Lung (tissue), 16 donors: Measurements from ENCODE around the gene THY1. TPM values are rescaled to one million over a fixed set of nuclear protein-coding genes. Genes with fewer than 3 reads are reported as not detected.

Experiments used
- ATAC-seq: fragments of 200-7000 bp; cut with Tn5 transposase; one replicate; pipeline ENCODE4 v1.9.1; 2020; ENCODE audit warnings: moderate number of reproducible peaks; ENCODE audit not compliant: insufficient read depth, low FRiP score
- DNase-seq, 3 donors: peaks; one replicate each; pipeline ENCODE4 v3.0.0-alpha.2; 2013 to 2017
- H3K27ac ChIP-seq, 2 donors: one replicate each; pipeline ENCODE4 v1.5.1; 2013; ENCODE audit warnings: mild to moderate bottlenecking in 2 of 2, moderate library complexity in 2 of 2, control low read depth in 1 of 2, inconsistent platforms in 1 of 2, low read depth in 1 of 2, low read length in 1 of 2
- H3K27me3 ChIP-seq, 3 donors: one replicate each; pipeline ENCODE4 v1.5.1; 2013; ENCODE audit warnings: low read length in 2 of 3; ENCODE audit not compliant: control insufficient read depth in 3 of 3, insufficient read depth in 3 of 3
- H3K36me3 ChIP-seq, 4 donors: one replicate each; pipeline ENCODE4 v1.5.1; 2013; ENCODE audit warnings: low read length in 4 of 4, mild to moderate bottlenecking in 1 of 4, moderate library complexity in 1 of 4; ENCODE audit not compliant: control insufficient read depth in 4 of 4, insufficient read depth in 4 of 4
- H3K4me1 ChIP-seq, 5 donors: one replicate each; pipeline ENCODE4 v1.5.1; 2013; ENCODE audit warnings: low read length in 5 of 5, mild to moderate bottlenecking in 2 of 5, moderate library complexity in 1 of 5; ENCODE audit not compliant: control insufficient read depth in 5 of 5, insufficient read depth in 5 of 5
- H3K4me3 ChIP-seq: one replicate; pipeline ENCODE4 v1.5.1; 2013; ENCODE audit warnings: mild to moderate bottlenecking, control low read depth, moderate library complexity
- H3K9ac ChIP-seq, 2 donors: one replicate each; pipeline ENCODE4 v1.5.1; 2013; ENCODE audit warnings: low read length in 2 of 2, control low read depth in 1 of 2; ENCODE audit not compliant: insufficient read depth in 1 of 2
- H3K9me3 ChIP-seq, 4 donors: one replicate each; pipeline ENCODE4 v1.5.1; 2013; ENCODE audit warnings: low read length in 3 of 4, mild to moderate bottlenecking in 1 of 4, moderate library complexity in 1 of 4; ENCODE audit not compliant: control insufficient read depth in 4 of 4, insufficient read depth in 3 of 4
- CTCF ChIP-seq: IDR thresholded peaks from 2 replicates; pipeline ENCODE4 v1.5.1; 2012; ENCODE audit warnings: mild to moderate bottlenecking; ENCODE audit errors: control extremely low read depth, extremely low read depth
- WGBS, 2 donors: extraction: QIAGEN DNeasy Blood & Tissue Kit; methylation state at CpG; one replicate each; pipeline ENCODE4 v1.1.7; 2013; 5-methylcytosine and 5-hydroxymethylcytosine counted together
- long read RNA-seq, 5 donors: transcript quantifications; one replicate each; lab custom pipeline, GENCODE V29; 2026
- polyA plus RNA-seq, 2 donors: library from polyadenylated mRNA; stranded (reverse); fragments of 200-250 nt; gene quantifications; one replicate each; pipeline ENCODE4 v1.2.1, GENCODE V29; 2013
- total RNA-seq, 2 donors: library from RNA; depleted of rRNA in 1 of 2; stranded (reverse); fragments of >200 nt in 1 of 2; gene quantifications; one replicate each; pipeline ENCODE4 v1.2.1, GENCODE V29; 2014 to 2021
- donor health status: control.
- donor health status: control.
- donor health status: Bipolar disorder and iron deficiency.
- donor health status: healthy.
- donor health status: DM: yes; HTN: yes; CAD: no.

The THY1 gene
- total RNA-seq (10 to 100 TPM in 1 of 2 donors, 1 to 10 TPM in 1; 9.8 to 16.8 TPM), polyA plus RNA-seq (10 to 100 TPM in 1 of 2 donors, 1 to 10 TPM in 1; 5.1 to 44.2 TPM)
- long read RNA-seq, donor 1, transcript THY1-210 (1 exons, 2,427 nt) = minor isoform, 5 of 27 reads
- long read RNA-seq, donor 1, transcript THY1-201 (4 exons, 3,556 nt) = major isoform, 22 of 27 reads
- long read RNA-seq, donor 1, partial matches to known transcripts = 0 of 27 reads
- long read RNA-seq, donor 1, other reads (novel, unspliced or antisense) = 0 of 27 reads
- long read RNA-seq, donor 2, partial matches to known transcripts = 0 of 3 reads
- long read RNA-seq, donor 2, other reads (novel, unspliced or antisense) = 0 of 3 reads
- long read RNA-seq, donor 3, partial matches to known transcripts = 0 of 7 reads
- long read RNA-seq, donor 3, other reads (novel, unspliced or antisense) = 0 of 7 reads
- long read RNA-seq, donor 4, transcript THY1-210 (1 exons, 2,427 nt) = minor isoform, 5 of 14 reads
- long read RNA-seq, donor 4, transcript THY1-201 (4 exons, 3,556 nt) = major isoform, 9 of 14 reads
- long read RNA-seq, donor 4, partial matches to known transcripts = 0 of 14 reads
- long read RNA-seq, donor 4, other reads (novel, unspliced or antisense) = 0 of 14 reads
- long read RNA-seq, donor 5, transcript THY1-201 (4 exons, 3,556 nt) = major isoform, 18 of 28 reads
- long read RNA-seq, donor 5, partial matches to known transcripts = 7 of 28 reads
- long read RNA-seq, donor 5, other reads (novel, unspliced or antisense) = 0 of 28 reads

DNA sequence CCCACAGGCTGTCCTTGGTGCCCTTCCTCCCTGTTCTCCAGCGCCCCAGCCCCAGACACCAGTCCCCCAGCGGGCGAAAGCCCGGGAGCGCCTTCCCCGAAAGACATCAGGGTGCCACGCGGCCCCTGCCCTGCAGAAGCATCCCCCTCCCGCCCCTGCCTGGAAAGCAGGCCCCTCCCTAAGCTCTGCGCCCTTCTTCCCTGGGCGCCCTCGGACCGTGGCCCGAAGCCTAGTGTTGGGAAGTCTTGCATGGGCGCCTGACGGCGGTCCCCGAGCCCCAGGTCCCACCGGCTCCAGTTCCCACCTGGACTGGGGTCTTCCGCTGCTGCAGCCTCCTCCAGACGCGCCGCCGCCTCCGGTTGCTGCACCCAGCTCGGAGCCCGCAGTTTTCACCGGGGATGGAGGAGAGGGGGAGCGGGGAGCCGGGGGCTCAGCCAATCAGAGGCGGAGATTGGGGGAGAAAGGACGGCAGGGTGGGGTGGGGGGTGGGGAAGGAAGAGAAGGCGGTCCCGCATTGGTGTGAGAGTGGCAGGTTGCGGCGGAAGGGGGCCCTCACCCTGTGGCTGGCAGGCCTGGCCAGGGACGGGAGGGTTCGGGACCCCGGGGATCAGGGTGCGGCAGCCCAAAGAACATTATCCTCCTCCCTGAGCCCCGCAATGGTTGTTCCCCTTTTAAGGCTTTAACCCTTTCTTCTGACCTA is at the start of gene THY1:
Gene THY1, minus strand, starts transcription at position 364 of the 700 bp plus-strand sequence. CDS start 2,267 bp downstream, outside the sequence.
- no peaks in the 10 kb centered on the region for H3K36me3 ChIP-seq
- no peak for TF ChIP-seq CTCF
- no peak within 1 kb of the TSS for H3K27ac ChIP-seq
- 1 to 2% methylated on average over 39 to 41 of the region's 41 CpGs for WGBS, 2 donors
- DNase-seq (peak; percentile 28 to 48 (median 39)), ATAC-seq (no peak)
- H3K9ac ChIP-seq = no peak within 1 kb of the TSS
- H3K4me3 ChIP-seq = peak within 1 kb of the TSS; percentile 3
- peaks cover 0 to 14% (median 4%) of the 10 kb centered on the region in 5 donors for H3K4me1 ChIP-seq
- H3K9me3 ChIP-seq = no peaks in the 10 kb centered on the region
- peaks cover 3 to 24% (median 19%) of the 10 kb centered on the region in 3 donors for H3K27me3 ChIP-seq

DNA sequence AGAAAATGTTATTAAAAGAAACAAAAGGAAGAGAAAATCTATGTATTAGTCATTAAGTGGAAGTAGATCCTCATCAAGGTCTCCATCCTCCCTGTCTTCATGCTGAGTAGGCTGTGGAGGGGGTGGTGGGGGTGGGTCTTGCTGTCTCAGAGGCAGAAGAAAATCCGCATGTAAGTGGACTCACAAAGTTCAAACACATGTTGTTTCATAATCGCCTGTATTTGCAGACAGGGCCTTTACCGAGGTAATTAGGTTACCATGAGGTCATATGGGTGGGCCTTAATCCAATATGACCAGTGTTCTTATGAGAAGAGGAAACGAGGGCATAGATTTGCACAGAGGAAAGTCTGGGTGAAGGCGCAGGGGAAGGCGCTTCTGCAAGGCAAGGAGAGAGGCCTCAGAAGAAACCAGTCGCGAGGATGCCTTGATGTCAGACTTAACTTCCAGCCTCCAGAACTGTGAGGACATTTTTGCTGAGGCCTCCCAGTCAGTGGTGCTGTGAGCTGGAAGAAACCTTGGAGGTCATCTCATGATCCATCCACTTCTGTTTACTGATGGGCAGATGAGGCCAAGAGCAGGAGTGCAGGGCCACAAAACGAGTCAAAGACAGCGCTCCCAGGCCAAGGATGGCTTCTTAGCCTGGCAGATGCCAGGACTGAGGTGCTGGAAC is 49.3 kb upstream of the THY1 start:
- no peak overlapping the region for H3K9ac ChIP-seq
- H3K27me3 ChIP-seq = peaks cover 0 to 9% (median 0%) of the 10 kb centered on the region in 3 donors
- 77 to 91% methylated on average over 10 of the region's 10 CpGs for WGBS, 2 donors
- H3K4me3 ChIP-seq = no peak overlapping the region
- no peaks in the 10 kb centered on the region for H3K4me1 ChIP-seq
- H3K27ac ChIP-seq = no peak overlapping the region
- DNase-seq (no peak), ATAC-seq (no peak)
- no peaks in the 10 kb centered on the region for H3K36me3 ChIP-seq
- TF ChIP-seq CTCF = no peak
- H3K9me3 ChIP-seq = peaks cover 0 to 6% (median 2%) of the 10 kb centered on the region in 4 donors

DNA sequence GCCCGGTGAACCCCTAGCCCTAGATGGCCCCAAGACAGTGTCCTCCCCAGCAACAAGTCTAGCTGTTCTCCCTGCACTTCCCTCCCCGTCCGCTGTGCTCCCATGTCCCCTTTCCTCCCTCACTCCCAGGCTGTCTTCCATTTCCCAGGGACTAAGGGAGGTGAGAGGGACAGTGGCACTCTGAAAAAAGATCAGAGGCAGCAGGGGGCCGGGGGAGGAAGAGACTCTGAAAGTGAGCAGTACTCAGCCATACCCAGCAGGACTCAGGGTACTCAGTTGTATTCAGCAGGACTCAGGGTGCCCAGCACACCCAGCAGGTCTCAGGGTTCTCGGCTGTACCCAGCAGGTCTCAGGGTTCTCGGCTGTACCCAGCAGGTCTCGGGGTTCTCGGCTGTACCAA is 48.4 kb upstream of the THY1 start:
- H3K27ac ChIP-seq = no peak overlapping the region

More for the DNA sequence above, 48.4 kb upstream of the THY1 start:
- Histone ChIP-seq H3K4me3 (no peak overlapping the region), H3K4me1 (no peaks in the 10 kb centered on the region), H3K9ac (no peak overlapping the region), H3K9me3 (peaks cover 0 to 6% (median 2%) of the 10 kb centered on the region in 4 donors), H3K27me3 (peaks cover 0 to 6% (median 0%) of the 10 kb centered on the region in 3 donors), H3K36me3 (no peaks in the 10 kb centered on the region)
- WGBS, 2 donors = 82 to 90% methylated on average over 8 of the region's 8 CpGs
- ATAC-seq (no peak), DNase-seq (no peak)
- TF ChIP-seq CTCF = no peak
